ENCODE measurements around the gene NXPE3. TPM values are rescaled to one million over a fixed set of nuclear protein-coding genes. Genes with fewer than 3 reads are reported as not detected.

Gene NXPE3
- polyA plus RNA-seq, 3 donors, result 5.4 to 9.1 (median 6.7) TPM

DNA sequence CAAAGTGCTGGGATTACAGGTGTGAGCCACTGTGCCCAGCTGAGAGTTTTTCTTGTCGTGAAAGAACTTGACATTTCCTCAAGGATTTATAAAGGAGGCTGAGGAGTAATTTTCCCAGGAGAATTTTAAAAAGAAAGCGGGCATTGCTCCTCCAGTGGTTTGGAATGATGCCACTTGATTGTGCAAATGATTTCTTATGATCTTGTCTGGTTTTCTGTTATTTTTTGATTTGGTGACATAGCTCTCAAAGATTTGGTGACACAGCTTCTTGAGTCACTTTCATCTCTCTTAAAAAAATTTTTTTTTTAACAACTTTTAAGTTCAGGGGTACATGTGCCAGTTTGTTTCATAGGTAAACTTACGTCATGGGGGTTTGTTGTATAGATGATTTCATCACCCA, 45.7 kb downstream of the NXPE3 start:
- DNase-seq (ENCODE audit: extremely low read depth in 1 of 11, low read depth in 9 of 11, low spot score in 4 of 11), result no peak

DNA sequence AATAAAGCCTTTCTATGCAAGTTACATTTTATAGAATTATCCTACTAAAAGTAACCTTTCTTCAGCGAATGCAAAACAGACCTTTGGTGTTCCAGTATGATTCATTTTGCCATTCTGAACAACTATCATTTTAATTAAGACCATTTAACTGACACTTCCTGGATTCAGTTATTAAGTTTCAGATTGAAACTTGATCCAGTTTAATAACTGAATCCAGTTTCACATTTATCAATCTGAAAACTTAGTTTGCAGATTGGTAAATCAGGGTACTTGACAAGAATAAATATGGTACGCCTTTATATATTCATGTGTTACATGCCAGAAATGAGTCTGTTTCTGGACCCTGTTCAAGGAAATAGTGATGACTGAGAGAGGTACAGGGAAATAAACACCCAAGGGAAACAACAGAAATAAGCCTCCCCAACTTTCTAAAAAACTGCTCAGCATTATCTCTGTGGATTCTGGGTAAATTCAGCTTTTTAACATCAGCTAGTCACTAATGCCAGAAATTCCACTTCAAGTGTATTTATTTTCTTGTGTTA, 47.0 kb downstream of the NXPE3 start:
- DNase-seq (ENCODE audit: extremely low read depth in 1 of 11, low read depth in 9 of 11, low spot score in 4 of 11), result no peak

DNA sequence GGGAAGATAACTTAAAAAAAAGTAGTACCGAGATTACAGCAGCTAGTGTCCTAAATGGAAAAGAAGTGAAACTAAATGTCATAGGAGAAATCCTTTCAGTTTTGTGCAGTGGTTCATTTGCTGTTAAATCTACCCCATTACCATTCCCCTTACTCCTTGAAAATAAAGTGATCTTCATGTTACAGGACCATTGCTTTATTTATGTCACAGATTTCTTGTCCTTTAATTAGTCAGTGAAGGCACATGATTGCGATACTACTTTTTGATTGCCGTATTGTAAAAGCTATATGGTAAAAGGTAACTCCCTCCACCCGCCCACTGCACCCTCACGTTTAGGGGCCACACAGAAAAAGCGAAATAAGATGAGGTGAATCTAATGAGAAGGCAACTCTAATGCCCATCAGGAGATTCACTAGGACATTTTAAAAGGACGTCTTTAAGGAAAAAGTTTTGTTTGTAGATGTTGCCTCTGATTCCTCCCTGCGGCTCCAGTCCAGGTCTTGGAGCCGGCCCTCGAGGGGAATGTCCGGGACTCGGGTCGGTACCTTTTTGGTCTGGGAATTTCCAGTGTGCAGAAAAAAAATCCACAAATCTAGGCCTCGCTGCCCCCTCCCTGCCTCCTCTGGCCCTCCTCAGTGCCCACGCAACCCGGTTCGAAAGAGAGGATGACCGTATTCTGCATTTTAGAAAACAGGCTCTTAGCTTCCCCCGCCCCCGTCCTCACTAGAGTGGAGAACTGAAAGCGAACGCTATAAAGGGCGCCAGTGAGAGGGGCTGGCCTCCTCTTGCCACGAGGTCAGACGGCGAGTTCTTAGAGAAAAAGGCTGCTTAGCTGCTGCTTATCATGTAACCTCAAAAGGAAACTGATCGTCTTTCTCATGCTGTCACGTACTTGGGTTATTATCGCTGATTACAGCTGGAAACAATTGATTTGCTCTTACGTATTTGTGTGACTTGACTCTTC, 48.5 kb downstream of the NXPE3 start:
- peak in 4 of 11 donors; percentile 55 to 77 (median 72) for DNase-seq (ENCODE audit: extremely low read depth in 1 of 11, low read depth in 9 of 11, low spot score in 4 of 11)

DNA sequence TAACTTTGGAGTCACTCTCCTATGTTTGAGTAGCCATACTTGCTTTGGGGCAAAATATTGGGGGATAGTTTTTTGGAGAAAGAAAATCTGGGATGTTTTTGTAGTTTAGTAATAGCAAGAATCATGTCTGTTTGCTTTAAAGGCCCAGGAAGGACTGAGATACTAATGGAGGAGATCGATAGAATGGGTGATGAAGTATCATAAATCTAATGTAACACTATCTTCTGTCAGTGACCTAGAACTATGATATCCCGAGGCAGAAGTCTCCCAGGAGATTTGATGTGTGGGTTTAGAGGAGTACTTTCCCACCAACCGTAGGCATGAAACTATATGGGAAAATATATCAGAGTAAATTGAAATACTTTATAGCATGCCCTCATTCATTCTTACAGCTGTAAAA, 49.3 kb downstream of the NXPE3 start:
- DNase-seq (ENCODE audit: extremely low read depth in 1 of 11, low read depth in 9 of 11, low spot score in 4 of 11), result no peak

DNA sequence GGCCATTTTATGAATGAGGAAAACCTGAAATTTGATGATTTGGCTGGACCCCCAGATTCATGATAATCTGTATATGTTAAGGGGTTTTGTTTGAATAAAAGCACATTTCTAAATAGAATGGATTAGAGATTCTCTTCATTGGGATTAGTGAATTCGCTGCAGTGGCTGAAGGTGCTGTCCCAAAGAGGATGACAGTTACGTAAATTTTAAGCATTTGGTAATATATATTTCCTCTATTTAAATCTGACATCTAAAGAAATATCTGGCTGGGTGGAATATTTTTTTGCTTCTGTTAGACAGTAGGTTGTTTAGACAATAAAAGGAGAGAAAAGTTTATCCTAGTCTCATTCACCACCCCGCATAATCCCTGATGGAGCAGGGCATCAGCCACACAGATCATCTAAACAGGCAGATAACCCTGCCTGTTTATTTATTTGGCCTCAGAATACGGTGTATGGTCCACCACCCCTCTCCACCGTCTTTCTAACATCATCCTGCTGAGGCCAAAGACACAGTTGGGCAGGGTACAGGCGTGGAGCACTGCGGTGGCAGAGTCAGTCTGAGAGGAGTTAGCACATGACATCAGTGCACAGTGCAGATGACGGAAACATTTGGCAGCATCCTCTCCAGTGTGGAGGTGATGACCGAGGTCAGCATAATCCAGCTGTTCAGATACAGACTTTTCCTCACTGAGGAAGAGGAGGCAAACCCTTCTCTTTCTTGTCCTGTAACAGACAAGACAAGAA, 49.9 kb downstream of the NXPE3 start:
- DNase-seq (ENCODE audit: extremely low read depth in 1 of 11, low read depth in 9 of 11, low spot score in 4 of 11), result no peak

DNA sequence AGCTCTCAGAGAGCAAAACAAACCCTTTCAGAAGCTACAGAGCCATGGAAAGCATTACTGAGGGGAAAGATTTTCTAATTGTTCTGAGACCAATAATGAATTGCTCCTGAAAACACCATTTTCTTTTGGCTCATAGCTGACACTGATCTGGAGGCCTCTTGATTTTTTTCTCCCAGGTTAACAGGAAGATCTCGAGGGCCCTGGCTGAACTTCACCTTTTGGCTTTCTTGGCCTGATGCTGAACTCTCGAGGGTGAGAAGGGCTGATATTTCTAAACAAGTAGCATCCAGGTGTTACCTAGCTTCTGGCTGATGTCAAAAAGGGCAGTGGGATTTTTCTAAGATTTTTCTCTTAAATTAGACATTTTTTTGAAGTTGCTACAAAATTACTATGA, 50.4 kb downstream of the NXPE3 start:
- no peak for DNase-seq (ENCODE audit: extremely low read depth in 1 of 11, low read depth in 9 of 11, low spot score in 4 of 11)

DNA sequence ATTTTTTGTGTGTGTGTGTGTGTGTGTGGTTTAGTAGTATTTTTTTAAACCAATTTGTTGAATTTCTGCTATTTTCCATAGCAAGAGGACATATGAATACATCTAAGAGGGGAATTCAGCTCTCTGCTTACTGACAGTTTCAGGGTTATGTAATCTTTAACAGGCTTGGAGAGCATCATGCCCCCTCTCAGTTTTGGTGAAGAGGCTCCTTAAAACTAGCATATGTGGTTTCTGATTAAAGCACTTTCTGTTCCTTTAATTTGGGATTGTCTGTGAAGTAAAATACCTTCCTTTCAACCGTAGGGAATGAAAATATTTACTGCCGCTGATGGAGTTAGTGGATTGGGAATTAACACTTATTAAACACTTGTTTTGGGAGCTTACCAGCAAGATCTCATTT, 50.9 kb downstream of the NXPE3 start:
- no peak for DNase-seq (ENCODE audit: extremely low read depth in 1 of 11, low read depth in 9 of 11, low spot score in 4 of 11)

DNA sequence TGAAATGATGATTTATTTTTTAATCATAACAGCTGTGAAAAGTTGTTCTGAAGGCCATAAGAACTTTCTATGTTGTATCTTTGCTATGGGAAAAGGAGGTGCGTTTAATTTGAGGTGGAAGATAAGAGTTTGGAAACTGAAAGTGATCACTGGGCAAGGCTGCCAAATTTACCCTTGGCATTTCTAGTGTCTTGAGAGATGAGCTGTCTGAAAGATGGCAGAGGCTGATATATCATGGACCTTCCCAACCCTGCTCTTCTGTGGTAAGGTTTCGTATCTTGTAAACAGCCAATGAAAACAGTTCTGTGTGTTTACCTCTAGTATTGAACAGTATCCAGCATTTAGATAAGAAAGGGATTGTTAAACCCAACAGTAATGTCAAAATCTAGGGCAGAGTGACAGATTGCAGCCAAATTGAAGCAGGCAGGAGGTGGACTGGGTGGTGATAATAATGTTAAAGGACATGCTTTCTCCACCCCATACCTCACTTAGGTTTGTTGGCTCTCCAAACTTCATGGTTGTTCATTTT, 54.5 kb downstream of the NXPE3 start:
- DNase-seq (ENCODE audit: extremely low read depth in 1 of 11, low read depth in 9 of 11, low spot score in 4 of 11), result no peak

DNA sequence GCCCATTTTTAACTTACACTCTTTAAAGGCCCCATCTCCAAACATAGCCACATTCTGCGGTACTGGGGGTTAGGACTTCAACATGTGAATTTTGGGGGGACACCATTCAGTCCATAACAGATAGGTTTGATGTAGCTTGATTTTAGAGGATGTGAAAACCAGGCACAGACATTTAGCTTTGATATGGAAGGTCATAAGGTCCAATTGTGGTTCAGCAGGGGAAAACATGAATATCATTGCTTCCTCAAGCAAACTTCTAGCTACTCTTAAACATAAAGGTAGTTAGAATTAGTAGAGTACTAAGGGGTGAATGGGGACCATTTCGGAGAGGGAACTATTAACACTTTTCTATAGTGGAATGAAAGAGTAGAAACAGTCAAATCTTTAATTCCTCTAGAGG, 56.7 kb downstream of the NXPE3 start:
- no peak for DNase-seq (ENCODE audit: extremely low read depth in 1 of 11, low read depth in 9 of 11, low spot score in 4 of 11)

DNA sequence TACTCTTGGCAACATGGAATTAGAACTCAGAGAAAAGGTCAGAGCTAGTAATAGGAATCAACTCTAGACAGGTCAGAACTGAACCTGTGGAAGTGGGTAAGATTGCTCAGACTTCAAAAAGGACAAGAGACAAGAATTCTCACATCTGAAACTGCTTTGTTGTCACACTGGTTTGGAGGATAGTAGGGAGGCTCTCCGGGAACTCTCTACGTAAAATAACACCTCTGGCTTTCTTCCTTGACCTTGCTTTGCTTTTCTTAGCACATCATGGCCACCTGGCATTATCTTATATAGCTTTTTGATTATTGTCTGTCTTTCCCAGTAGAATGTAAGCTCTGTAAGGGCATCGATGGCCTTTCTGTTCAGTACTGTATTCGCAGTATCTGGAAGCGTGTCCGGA, 57.1 kb downstream of the NXPE3 start:
- DNase-seq (ENCODE audit: extremely low read depth in 1 of 11, low read depth in 9 of 11, low spot score in 4 of 11), result no peak

DNA sequence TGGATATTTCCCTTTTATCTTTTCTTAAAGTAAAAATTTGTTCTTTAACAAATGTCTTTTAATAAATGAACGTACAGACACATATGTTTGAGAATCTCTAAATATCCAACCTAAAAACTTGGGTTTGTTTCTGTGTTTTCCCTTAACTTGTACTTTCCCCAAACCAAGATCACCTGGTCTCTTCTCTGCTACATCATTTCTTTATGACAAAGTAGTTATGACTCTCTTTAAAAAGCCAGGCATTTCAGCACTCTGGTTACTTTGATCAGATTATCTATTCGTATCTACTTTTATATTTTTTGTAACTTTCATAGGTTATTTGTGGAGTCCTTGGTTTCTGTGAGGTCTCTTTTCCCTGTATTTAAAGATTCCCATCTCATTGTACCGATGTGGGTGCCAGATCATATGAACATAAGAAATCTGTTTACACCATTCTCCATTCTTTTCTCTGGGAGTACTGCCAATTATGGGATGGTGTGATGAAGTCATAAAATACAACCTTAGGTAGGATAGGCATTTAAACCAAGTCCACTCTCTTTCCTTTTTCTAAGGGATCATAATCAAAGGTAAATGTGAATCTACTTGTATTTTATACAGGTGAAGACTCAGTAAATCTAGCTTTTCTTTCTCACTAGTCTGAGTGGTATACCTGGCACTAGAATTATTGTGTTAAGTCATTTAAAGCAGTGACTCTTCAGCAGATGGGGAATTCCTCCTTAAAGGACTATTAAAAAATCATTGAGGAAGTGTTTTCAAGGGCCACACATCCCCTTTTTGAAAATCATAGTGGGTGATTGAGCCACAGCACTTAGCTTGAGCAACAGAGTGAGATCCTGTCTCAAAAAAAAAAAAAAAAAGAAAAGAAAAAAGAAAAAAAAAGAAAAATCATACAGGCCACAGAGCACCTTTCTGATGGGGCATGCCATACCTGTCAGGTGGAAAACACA, 57.9 kb downstream of the NXPE3 start:
- no peak for DNase-seq (ENCODE audit: extremely low read depth in 1 of 11, low read depth in 9 of 11, low spot score in 4 of 11)

DNA sequence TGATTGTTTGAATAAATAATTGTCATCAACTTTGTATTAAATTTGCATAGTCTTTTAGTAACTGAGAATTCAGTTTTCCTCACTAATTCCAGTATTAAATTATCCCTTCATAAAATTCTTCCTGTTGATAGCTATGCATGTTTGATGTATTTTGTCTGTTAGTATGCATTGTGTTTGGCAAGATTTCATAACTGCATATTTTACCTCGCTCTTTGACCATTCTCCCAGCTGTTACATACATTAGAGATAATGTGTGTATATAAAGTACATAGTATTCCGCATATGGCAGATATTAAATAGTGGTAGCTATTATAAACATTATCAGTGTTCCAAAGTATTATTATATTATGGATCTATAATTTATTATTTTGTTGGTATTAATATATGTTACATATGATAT, 59.7 kb downstream of the NXPE3 start:
- no peak for DNase-seq (ENCODE audit: extremely low read depth in 1 of 11, low read depth in 9 of 11, low spot score in 4 of 11)

DNA sequence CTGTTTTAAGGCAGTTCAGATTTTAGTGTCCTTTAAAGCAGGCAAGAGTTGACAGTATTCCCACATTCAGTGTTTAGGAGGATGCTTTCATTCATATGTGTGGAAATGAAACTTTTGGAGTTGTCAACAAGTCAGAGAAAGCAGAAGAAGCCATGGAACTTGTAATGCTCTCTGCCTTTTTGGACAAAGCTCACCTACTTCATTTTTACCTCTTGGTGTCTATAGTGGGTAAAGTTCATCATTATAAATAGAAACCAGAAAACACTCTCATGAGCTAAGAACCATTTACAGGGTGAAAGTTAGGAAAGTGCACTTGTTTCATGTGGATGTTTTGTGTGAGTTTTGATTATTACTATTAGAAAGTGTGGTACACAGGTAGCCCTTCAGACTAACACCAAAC, 61.1 kb downstream of the NXPE3 start:
- DNase-seq (ENCODE audit: extremely low read depth in 1 of 11, low read depth in 9 of 11, low spot score in 4 of 11), result no peak

DNA sequence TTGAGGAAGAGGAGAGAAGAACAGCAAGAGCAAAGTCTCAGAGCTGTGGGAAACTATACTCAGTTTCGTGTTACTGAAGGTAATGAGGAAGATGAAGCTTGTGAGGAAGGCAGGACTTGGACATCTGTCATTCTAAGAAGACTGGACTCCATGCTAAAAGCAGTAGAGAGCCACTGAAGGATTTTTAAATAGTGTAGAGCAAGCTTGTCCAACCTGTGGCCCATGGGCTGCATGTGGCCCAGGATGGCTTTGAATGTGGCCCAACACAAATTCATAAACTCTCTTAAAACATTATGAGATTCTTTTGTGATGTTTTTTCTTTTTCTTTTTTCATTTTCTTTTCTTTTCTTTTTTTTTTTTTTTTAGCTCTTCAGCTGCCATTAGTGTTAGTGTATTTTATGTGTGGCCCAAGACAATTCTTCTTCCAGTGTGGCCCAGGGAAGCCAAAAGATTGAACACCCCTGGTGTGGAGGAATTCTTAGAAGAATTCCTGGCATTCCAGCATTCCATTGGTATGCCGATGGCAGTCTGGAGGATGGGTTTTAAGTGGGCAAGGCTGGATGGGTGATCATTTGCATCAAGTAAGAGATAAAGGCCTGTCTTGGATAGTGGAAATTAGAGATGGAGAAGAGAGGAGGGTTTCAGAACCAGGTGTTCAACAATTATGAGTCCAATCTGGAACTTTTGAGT, 63.4 kb downstream of the NXPE3 start:
- DNase-seq (ENCODE audit: extremely low read depth in 1 of 11, low read depth in 9 of 11, low spot score in 4 of 11), result no peak

DNA sequence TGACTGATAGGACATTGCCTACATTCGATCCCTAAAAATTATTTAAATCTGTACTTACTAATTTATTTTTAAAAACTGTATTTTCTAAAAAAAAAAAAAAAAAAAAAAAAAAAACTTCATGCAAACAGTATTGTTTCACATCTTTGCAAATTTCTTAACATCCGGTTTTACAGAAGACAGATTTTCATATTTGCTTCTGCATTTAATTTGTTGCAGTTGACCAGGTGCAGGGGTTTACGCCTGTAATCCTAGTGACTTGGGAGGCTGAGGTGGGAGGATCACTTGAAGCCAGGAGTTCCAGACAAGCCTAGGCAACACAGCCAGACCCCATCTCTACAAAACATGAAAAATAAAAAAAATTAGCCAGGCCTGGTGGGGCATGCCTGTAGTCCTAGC, 63.9 kb downstream of the NXPE3 start:
- no peak for DNase-seq (ENCODE audit: extremely low read depth in 1 of 11, low read depth in 9 of 11, low spot score in 4 of 11)

DNA sequence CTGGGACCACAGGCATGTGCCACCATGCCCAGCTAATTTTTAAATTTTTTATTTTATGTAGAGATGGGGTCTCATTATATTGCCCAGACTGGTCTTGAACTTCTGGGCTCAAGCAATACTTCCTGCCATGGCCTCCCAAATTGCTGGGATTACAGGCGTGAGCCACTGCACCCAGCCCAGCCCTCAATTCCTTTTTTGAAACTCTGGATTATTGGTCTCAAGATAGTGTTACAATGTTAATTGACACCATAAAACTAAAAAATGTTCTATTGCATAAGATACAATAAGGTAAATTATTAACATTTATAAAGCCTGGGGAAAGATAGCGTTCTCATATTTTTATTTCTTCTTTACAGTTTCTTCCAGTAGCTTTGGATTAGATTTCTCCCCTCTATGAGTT, 66.4 kb downstream of the NXPE3 start:
- DNase-seq (ENCODE audit: extremely low read depth in 1 of 11, low read depth in 9 of 11, low spot score in 4 of 11), result no peak

DNA sequence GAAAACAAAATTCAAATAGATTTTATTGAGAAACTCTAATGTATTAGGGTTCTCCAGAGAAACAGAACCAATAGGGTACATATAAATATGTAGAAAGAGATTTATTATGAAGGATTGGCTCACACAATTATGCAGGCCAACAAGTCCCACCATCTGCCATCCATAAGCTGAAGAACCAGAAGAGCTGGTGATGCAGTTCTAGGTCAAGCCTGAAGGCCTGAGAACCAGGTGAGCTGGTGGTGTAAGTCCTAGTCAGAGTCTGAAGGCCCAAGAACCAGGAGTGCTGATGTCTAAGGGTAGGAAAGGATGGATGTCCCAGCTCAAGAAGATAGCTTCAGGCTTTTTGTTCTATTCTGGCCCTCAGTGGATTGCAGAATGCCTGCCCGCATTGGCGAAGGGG, 67.7 kb downstream of the NXPE3 start:
- no peak for DNase-seq (ENCODE audit: extremely low read depth in 1 of 11, low read depth in 9 of 11, low spot score in 4 of 11)

DNA sequence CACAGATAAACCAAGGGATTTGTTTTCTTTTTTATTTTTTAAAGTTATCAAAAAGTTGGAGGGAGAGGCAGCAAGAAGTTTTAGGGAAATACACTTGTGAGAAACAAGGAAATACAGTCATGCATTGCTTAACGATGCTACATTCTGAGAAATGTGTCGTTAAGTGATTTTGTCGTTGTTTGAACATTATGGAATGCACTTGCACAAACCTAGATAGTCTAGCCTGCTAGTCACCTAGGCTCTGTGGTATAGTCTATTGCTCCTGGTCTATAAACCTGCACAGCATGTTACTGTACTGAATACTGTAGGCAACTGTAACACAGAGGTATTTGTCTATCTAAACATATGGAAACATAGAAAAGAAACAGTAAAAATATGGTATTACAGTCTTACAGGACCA, 68.3 kb downstream of the NXPE3 start:
- DNase-seq (ENCODE audit: extremely low read depth in 1 of 11, low read depth in 9 of 11, low spot score in 4 of 11), result no peak

All from renal cortex interstitium (tissue), 11 donors.